SKM-1 treated with dmso at 0.1 percent for 144 hours (cell line): Measurements from ENCODE around the gene MARCHF2.
"Not testable (repeated sequence)": the region's sequence is repeated elsewhere in the genome, so short reads cannot be mapped to it uniquely, and the experiment has no call there.

ENCODE experiments used
- DNase-seq: peaks from one replicate; lab custom pipeline; 2025; ENCODE audit not compliant: unreplicated experiment; lab: John Stamatoyannopoulos, UW

Gene MARCHF2

GRCh38 chr19:8404391-8405151, 8.5 kb upstream of the MARCHF2 start:
- no peak for DNase-seq

GRCh38 chr19:8410718-8411117, 2.4 kb upstream of the MARCHF2 start:
- not testable (repeated sequence) for DNase-seq

GRCh38 chr19:8413629-8413995, 507 bp downstream of the MARCHF2 start:
- DNase-seq = no peak

GRCh38 chr19:8416796-8417195, 3.7 kb downstream of the MARCHF2 start:
- no peak for DNase-seq

GRCh38 chr19:8421484-8422461, 8.7 kb downstream of the MARCHF2 start:
- no peak for DNase-seq

GRCh38 chr19:8423817-8424223, 10.7 kb downstream of the MARCHF2 start:
- peak; percentile 80 for DNase-seq

- not testable (repeated sequence) for DNase-seq
Measured at GRCh38 chr19:8425331-8425730, 12.2 kb downstream of the MARCHF2 start.

GRCh38 chr19:8426283-8426682, 13.2 kb downstream of the MARCHF2 start:
- DNase-seq = no peak

GRCh38 chr19:8429044-8429443, 15.9 kb downstream of the MARCHF2 start:
- no peak for DNase-seq

- DNase-seq = no peak
Measured at GRCh38 chr19:8429826-8430225, 16.7 kb downstream of the MARCHF2 start.

GRCh38 chr19:8430650-8431049, 17.5 kb downstream of the MARCHF2 start:
- no peak for DNase-seq

GRCh38 chr19:8438236-8438635, 25.1 kb downstream of the MARCHF2 start:
- DNase-seq = no peak

- DNase-seq = no peak
Measured at GRCh38 chr19:8441725-8442544, 28.8 kb downstream of the MARCHF2 start.

GRCh38 chr19:8444140-8444676, 31.1 kb downstream of the MARCHF2 start:
- not testable (repeated sequence) for DNase-seq

GRCh38 chr19:8444677-8445487, 31.8 kb downstream of the MARCHF2 start, which contains the start of gene HNRNPM:
Gene HNRNPM, plus strand, starts transcription at chr19:8444975. Its CDS starts 24 bp downstream, at chr19:8444999.
- peak; percentile 96 for DNase-seq

GRCh38 chr19:8445488-8446001, 32.4 kb downstream of the MARCHF2 start:
- no peak for DNase-seq

GRCh38 chr19:8446061-8446709, 33.1 kb downstream of the MARCHF2 start:
- no peak for DNase-seq

GRCh38 chr19:8449830-8450229, 36.7 kb downstream of the MARCHF2 start:
- DNase-seq = no peak

- no peak for DNase-seq
Measured at GRCh38 chr19:8451377-8451776, 38.3 kb downstream of the MARCHF2 start.
